ENCODE data around the gene CCDC54.

Gene CCDC54

DNA sequence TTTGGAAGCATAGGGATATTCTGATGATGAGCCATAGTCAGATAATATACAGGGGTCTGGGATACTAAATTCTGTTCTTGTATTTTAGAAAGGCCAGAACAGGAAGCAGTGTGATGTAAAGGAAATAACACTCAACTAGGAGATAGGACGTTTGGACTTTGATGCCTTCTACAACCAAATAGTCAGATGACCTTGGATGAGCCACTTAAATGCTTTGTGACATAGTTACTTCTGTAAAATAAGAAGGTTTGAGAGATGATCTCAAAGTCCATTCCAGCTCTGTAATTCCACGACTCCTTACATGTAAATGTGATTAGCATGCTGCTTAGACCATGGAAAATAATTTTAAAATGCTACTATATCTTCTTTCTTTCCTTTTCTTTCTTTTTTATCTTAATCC lies 29.5 kb upstream of the CCDC54 start:
- TF ChIP-seq, protein P1, sequence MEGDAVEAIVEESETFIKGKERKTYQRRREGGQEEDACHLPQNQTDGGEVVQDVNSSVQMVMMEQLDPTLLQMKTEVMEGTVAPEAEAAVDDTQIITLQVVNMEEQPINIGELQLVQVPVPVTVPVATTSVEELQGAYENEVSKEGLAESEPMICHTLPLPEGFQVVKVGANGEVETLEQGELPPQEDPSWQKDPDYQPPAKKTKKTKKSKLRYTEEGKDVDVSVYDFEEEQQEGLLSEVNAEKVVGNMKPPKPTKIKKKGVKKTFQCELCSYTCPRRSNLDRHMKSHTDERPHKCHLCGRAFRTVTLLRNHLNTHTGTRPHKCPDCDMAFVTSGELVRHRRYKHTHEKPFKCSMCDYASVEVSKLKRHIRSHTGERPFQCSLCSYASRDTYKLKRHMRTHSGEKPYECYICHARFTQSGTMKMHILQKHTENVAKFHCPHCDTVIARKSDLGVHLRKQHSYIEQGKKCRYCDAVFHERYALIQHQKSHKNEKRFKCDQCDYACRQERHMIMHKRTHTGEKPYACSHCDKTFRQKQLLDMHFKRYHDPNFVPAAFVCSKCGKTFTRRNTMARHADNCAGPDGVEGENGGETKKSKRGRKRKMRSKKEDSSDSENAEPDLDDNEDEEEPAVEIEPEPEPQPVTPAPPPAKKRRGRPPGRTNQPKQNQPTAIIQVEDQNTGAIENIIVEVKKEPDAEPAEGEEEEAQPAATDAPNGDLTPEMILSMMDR (IDR thresholded peaks at IDR 0.05; ENCODE audit: borderline replicate concordance, insufficient read depth, low read depth, low read length) = no peak
- H3K4me3 ChIP-seq (ENCODE audit: low read depth, low read length) = no peak overlapping the region

DNA sequence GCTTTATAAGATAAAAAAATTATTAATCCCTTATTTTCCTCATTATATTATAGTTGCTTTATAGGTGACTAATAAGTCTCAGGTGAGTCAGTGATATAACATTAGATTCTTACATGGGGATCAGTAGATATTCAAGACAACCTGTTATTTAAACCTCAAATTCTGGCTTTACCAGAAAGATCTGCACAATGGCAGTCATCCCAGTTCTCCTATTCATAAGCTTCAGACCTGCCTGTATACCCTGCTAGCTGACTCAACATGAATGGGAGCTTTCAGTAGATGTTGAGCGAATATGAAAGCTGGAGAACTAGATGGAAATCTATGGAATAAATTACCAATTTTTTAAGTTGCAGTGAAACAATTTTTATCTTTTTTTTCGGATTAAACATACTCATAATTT lies 20.5 kb upstream of the CCDC54 start:
- TF ChIP-seq, protein P1 (IDR thresholded peaks at IDR 0.05; ENCODE audit: borderline replicate concordance, insufficient read depth, low read depth, low read length) = no peak
- H3K4me3 ChIP-seq (ENCODE audit: low read depth, low read length) = no peak overlapping the region

DNA sequence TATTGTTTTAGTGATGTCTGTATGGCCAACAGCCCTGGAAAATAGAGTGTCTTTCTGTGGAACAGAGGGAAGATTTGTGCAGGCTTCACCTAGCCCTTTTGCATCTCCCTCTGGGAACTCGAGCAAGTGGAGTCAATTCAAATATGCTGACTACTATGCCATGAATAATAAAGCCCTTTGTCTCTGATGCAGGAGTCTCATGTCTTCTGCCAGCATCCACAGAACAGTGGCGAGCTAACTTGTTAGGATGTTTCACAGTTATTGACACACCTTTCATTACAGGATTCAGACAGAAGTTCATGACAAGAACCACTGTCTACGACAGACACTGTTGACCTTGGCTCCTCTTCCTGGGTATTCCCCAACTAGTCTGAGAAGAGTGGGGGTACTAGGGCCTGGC lies 15.6 kb upstream of the CCDC54 start:
- H3K4me3 ChIP-seq (ENCODE audit: low read depth, low read length) = no peak overlapping the region
- TF ChIP-seq, protein P1 (IDR thresholded peaks at IDR 0.05; ENCODE audit: borderline replicate concordance, insufficient read depth, low read depth, low read length) = no peak

DNA sequence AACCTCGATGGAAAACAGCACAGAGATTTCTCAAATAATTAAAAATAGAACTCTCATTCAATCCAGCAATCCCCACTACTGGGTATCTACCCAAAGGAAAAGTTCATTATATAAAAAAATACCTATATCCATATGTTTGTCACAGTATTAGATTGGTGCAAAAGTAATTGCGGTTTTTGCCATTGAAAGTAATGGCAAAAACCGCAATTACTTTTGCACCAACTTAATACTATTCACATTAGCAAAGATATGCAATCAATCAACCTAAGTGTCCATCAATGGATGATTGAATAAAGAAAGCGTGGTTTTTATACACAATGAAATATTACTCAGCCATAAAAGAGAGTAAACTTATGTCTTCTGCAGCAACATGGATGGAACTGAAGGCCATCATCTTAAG lies 12.2 kb upstream of the CCDC54 start:
- H3K4me3 ChIP-seq (ENCODE audit: low read depth, low read length) = no peak overlapping the region
- TF ChIP-seq, protein P1 (IDR thresholded peaks at IDR 0.05; ENCODE audit: borderline replicate concordance, insufficient read depth, low read depth, low read length) = no peak

DNA sequence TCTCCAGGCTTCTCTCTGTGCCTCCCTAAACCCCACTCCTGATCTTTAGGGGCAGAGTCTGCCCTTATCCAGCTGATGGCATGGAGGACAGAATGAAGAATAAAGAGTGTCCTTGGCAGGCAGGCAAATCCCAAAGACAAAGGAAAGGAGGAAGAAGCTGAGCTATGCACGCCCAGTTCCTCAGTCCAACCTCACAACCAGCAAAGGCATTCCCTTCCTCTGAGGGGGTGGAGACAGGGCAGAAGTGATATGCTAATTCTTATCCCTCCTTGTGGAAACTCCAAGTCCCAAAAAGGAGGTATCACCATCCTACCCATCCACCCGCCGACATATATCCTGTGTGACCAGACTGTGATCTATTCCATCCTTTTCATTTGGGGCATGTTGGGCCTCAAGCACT lies 10.5 kb upstream of the CCDC54 start:
- TF ChIP-seq, protein P1 (IDR thresholded peaks at IDR 0.05; ENCODE audit: borderline replicate concordance, insufficient read depth, low read depth, low read length) = no peak
- H3K4me3 ChIP-seq (ENCODE audit: low read depth, low read length) = no peak overlapping the region

DNA sequence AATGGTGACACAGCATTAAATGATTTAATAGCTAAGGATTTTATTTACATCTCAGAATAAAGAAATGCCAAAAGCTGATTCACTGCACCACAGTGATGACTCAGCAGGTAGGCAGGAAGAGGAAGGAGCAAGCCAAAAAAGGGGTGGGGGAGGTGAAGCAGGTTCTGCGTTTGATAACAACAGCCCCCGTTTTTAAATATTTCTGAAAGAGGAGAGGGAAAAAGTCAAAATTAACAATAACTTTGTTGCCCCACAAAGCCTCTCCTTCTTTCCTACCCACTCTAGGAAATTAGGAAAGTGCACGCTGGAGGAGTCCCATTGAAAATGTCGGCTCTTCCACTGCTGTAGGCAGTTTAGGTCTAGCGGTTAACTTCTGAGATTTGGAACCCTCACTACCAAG lies 9.9 kb upstream of the CCDC54 start:
- TF ChIP-seq, protein P1 (IDR thresholded peaks at IDR 0.05; ENCODE audit: borderline replicate concordance, insufficient read depth, low read depth, low read length) = no peak
- H3K4me3 ChIP-seq (ENCODE audit: low read depth, low read length) = no peak overlapping the region

DNA sequence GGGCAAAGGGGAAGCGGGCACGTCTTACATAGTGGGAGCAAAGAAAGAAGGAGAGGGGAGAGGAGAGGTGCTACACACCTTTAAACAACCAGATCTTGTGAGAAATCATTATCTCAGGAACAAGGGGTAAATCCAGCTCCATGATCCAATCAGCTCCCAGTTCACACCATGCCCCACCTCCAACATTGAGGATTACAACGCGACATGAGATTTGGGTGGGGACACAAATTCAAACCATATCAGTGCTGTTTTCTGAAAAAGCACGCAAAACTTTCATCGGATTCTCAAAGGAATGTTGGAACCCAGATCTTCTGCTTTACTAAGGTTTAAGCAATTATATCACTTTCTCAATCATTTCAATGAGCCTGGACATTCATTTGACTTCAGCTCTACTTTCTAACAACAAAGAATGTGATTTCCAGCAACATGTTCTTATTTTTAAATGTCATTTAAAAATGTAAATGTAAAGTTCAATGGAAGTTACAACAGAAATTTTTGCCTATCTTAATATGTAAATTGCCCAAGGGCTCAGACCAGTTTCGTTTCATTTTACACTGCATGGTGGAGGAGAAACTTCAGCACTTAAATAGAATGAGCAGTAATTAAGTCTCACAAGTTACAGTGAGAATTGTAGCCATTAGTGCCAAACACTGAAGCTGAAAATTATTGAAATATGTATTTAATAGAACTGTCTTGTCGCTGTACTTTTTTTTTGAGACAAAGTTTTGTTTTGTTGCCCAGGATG lies 8.4 kb upstream of the CCDC54 start:
- no peak overlapping the region for H3K4me3 ChIP-seq (ENCODE audit: low read depth, low read length)
- TF ChIP-seq, protein P1 (IDR thresholded peaks at IDR 0.05; ENCODE audit: borderline replicate concordance, insufficient read depth, low read depth, low read length) = no peak

Data from GM12875 (cell line).